ENCODE results near the gene FARSA. TPM values are rescaled to one million over a fixed set of nuclear protein-coding genes. Genes with fewer than 3 reads are reported as not detected.

FARSA gene
- total RNA-seq, 1 donor from 2014 or later = 46.6 TPM

DNA sequence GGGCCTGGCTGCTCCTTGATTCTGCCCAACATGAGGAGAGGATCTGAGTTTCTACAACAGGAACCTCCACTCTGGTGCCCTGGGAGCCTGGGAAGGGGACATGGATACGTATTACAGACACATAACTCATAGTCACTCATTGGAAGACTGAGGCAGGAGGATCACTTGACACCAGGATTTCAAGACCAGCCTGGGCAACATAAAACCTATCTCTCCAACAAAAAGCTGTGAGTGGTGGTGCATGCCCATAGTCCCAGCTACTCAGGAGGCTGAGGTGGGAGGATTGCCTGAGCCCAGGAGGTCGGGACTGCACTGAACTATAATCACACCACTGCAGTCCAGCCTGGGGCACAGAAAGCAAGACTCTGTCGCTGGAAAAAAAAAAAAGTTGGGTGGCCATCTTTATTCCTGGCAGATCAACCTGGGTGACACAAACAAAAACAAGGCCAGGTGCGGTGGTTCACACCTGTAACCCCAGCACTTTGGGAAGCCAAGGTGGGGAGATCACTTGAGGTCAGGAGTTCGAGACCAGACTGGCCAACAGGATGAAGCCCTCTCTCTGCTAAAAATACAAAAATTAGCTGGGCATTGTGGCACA, 45.4 kb downstream of the FARSA start:
- no peak for ATAC-seq

DNA sequence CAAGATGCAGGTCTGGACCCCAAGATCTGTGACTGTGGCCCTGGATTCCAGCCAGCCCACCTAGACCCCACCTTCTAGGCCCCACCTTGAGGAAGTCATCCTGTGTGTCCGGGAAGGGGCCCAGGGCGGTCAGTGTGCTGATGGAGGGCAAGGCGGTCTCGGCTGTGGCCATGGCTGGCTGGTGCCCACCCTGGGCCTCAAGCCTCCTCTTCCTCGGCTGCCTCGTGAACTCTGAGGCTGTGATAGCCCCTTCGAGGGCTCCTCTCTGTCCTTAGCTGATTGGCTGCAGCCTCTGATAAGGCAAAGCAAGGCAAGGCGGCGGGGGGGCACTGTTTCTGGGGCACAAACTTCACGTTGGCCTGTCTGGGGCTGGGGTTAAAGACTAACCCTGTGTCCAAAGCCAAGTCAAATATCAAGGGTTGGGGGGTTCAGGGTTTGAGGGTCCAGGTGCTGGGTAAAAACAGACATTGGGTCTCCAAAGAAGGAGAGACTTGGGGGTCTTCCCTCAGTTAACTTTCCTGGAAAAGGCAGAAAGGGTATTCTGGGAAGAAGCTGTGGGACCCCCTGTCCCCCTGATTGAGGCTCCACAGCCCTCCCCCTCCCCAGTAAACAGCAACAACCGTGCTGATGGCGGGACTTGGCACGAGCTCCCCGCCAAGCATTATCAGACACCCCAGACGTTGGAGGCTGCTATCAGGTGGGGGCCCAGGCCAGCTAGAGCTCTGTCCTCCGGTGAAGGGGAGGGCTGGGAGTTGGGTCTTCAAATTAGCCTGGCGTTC, 46.4 kb downstream of the FARSA start, which contains the start of gene KLF1:
TSS of gene KLF1 (minus strand) at position 233 of the 779 bp plus-strand sequence. CDS start at position 172, 61 bp downstream.
- ATAC-seq = no peak

GRCh38 chr19:12886651-12886968, 46.9 kb downstream of the FARSA start:
- no peak for ATAC-seq

DNA sequence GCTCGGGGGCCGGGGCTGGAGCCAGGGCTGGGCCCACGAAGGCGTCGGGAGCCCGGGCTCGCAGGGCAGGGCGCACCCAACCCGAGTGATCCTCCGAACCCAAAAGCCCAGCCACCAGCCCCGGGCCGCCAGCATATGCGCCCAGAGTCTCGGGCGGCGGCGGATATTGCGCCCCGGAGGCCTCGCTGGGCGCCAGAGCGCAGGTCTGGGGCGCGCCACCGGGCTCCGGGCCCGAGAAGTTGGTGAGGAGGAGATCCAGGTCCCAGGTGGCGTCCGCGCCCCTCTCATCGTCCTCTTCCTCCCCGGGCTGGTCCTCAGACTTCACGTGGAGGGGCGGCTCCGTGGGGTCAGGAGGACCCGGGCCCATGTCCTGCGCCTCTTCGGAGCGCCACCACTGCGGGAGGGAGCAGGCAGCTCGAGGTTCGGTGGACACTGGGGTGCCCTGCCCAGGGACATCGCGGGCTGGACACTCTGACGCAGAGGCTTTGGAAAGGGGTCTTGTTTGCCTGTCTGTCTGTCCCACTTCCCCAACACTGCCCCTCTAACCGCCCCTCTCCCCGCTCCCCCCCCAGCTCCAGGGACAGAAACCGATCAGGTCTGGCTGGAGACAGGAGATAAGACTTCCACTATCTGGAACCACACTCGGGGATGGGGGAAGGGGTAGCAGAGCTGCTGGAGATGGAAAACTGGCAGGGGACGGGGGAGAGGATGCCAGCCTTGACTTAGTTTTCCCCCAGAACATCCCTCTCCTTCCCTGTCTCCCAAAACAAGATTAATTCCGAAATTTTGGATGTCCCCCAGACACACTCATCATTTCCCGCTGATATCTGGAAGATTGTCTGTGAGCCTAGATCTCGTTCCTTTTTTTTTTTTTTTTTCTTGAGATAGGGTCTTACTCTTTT, 47.5 kb downstream of the FARSA start:
- ATAC-seq = no peak

- peak; percentile 82 for ATAC-seq
Measured at GRCh38 chr19:12884926-12885748, 48.4 kb downstream of the FARSA start.

DNA sequence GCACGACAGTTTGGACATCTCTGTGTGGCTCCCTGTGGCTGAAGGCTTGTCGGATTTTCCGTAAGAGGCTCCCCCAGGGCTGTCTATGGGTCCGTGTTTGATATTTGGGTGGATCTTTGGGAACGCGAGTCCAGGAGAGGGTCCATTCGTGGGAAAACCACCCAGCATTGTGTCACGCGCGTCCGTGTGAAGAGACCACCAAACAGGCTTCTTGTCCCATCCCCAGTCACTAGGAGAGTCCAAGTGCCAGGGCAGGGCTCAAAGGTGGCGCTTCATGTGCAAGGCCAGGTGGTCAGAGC, 48.9 kb downstream of the FARSA start:
- ATAC-seq = no peak

DNA sequence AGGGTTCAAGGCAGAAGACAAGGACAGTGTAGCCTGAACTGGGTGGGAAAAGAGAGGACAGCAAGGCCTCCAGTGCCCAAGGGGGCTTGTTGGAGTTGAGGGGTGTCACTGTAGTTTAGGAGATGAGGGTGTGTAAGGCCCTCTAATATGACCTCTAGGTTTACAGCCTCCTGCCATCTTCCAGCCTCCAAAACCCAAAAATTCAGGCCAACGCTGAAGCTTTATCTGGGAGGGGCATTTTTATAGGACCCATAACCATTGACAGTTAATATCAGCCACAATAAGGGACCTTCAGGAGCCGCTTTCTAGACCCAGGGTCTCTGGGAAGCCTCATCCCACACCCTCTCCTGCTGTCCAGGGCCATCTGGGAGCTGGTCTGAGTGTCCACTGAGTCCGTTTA, 49.3 kb downstream of the FARSA start:
- ATAC-seq = no peak

DNA sequence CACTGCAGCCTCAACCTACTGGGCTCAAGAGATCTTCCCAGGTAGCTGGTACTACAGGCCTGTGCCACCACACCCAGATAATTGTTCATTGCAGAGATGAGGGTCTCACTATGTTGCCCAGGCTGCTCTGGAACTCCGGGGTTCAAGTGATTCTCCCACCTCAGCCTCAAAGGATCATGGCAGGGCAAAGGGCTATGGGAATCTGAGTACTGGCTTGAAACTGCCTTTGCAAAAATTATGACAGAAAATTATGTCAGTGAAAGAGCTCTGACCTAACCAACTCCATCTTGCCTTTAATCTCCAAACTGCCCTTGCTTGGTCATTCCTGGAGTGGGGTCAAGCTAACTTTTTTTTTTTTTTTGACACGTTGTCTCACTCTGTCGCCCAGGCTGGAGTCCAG, 50.9 kb downstream of the FARSA start:
- no peak for ATAC-seq

DNA sequence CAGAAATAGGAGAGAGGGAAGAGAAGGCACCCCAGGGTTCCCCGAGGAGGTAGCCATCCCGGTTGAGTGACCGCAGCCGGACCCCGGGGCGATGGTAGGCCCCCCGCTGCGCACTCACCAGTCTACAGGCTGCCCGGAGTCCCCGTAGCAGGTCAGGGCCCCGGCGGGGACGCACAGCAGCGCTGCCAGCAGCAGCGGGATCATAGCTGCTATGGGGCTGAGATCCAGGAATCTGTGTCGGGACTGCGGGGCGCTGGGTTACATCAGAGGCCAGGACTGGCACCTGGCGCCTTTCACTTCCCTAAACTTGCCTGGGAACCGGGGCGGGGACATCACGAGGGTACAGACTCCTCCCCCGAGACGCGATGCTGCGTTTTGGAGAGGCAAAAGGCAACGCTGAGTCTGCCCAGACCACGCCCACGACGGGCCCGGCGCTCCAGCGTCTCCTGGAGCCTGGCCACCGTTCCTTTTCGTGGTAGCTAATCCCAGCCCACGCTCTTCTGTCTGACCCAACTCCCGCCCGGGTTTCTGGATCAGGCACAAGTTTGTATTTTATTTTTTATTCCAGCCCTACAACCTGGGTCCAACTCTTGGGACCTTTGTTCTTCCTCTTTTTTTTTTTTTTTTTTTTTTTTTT, 52.2 kb downstream of the FARSA start, which contains the start of gene DNASE2:
TSS of gene DNASE2 (minus strand) at position 278 of the 637 bp plus-strand sequence. CDS start at position 204, 74 bp downstream.
- ATAC-seq = peak; percentile 87

GRCh38 chr19:12880551-12881171, 52.9 kb downstream of the FARSA start:
- ATAC-seq = peak; percentile 21

DNA sequence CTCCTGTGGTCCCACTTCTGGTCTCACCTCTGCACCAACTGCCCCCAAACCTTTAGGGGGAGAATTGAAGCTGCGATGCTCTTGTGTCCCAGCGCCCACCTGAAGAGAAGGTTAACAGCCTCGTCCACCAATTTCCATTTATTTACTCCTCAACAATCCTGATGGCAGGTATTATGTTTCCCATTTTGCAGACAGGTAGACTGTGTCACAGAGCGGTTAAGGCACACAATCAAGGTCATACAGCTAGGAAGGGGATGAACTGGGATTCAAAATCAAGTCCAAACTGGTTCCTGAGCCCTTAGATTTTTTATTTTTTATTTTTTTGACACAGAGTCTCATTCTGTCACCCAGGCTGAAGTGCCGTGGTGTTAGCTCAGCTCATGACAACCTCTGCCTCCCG, 58.4 kb downstream of the FARSA start:
- ATAC-seq = no peak

GRCh38 chr19:12873891-12874745, 59.4 kb downstream of the FARSA start:
- ATAC-seq = peak; percentile 3

GRCh38 chr19:12872941-12873890, 60.3 kb downstream of the FARSA start:
- ATAC-seq = peak; percentile 80

Other genes starting within 250 kb of the FARSA start
- not detected for gene GNG14, start 245.7 kb downstream of the FARSA start, total RNA-seq
- 11.1 TPM for gene FBXW9, start 237.1 kb downstream of the FARSA start, total RNA-seq
- gene TNPO2, start 209.8 kb downstream of the FARSA start, total RNA-seq = 36.0 TPM
- 122 TPM for gene TRIR, start 199.0 kb downstream of the FARSA start, total RNA-seq
- 60.9 TPM for gene GET3, start 196.2 kb downstream of the FARSA start, total RNA-seq
- not detected for gene BEST2, start 181.9 kb downstream of the FARSA start, total RNA-seq
- 38.2 TPM for gene HOOK2, start 158.2 kb downstream of the FARSA start, total RNA-seq
- gene JUNB, start 142.2 kb downstream of the FARSA start, total RNA-seq = 267 TPM
- 304 TPM for gene PRDX2, start 131.9 kb downstream of the FARSA start, total RNA-seq
- 9.7 TPM for gene THSD8, start 131.6 kb downstream of the FARSA start, total RNA-seq
- gene RNASEH2A, start 127.1 kb downstream of the FARSA start, total RNA-seq = 20.0 TPM
- not detected for gene RTBDN, start 99.1 kb downstream of the FARSA start, total RNA-seq
- not detected for gene MAST1, start 95.2 kb downstream of the FARSA start, total RNA-seq
- 22.5 TPM for gene DNASE2, start 52.3 kb downstream of the FARSA start, total RNA-seq
- not detected for gene KLF1, start 46.5 kb downstream of the FARSA start, total RNA-seq
- 16.1 TPM for gene GCDH, start 42.6 kb downstream of the FARSA start, total RNA-seq
- gene SYCE2, start 14.4 kb downstream of the FARSA start, total RNA-seq = 0.56 TPM
- gene CALR, start 4.9 kb upstream of the FARSA start, total RNA-seq = 586 TPM
- 65.6 TPM for gene RAD23A, start 12.2 kb upstream of the FARSA start, total RNA-seq
- 20.7 TPM for gene GADD45GIP1, start 23.5 kb upstream of the FARSA start, total RNA-seq
- not detected for gene DAND5, start 35.9 kb upstream of the FARSA start, total RNA-seq
- 101 TPM for gene NFIX, start 61.8 kb upstream of the FARSA start, total RNA-seq
- 1.4 TPM for gene LYL1, start 169.1 kb upstream of the FARSA start, total RNA-seq
- 23.8 TPM for gene TRMT1, start 183.0 kb upstream of the FARSA start, total RNA-seq
- 40.0 TPM for gene NACC1, start 184.6 kb upstream of the FARSA start, total RNA-seq
- 46.0 TPM for gene STX10, start 216.7 kb upstream of the FARSA start, total RNA-seq
- gene IER2, start 216.7 kb upstream of the FARSA start, total RNA-seq = 97.7 TPM

All from esophagus mucosa (tissue), 1 donor.